ENCODE data around the gene NHS. TPM values are rescaled to one million over a fixed set of nuclear protein-coding genes. Genes with fewer than 3 reads are reported as not detected.
A peak's percentile ranks its signal among the peaks of the same experiment; 100 is the strongest.

Gene NHS
- total and polyA plus RNA-seq, 5 donors from 2014 or later: 0.03 to 1.3 (median 0.05) TPM; not detected in 2

DNA sequence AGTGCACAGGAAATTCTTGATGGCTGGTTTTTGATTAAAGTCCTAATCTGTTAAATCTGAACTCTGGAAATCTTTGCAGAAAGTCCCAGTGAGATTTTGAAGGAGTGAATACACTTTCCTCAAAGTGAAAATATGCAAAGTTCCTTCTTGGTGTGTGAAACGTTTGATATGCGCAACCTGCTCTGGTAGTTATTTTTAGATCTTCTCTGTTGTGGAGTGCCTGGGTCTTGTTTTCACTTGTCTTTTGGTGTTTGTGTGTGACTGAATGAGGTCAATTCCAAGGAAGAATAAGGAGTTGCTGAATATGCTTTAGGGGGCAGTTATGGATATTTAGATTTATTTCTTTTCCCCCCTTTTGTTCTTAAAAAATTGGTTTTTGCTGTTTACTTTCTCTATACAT, 404.0 kb downstream of the NHS start:
- H3K4me1 ChIP-seq (ENCODE audit: control insufficient read depth, insufficient read depth, low read length, poor library complexity, severe bottlenecking): no peaks in the 10 kb centered on the region
- no peak for ATAC-seq (ENCODE audit: low read depth in 2 of 2)
- H3K27me3 Mint-ChIP-seq: no peaks in the 10 kb centered on the region
- H3K27me3 ChIP-seq (ENCODE audit: control insufficient read depth, insufficient read depth, low read length): no peaks in the 10 kb centered on the region
- H3K9me3 Mint-ChIP-seq: no peaks in the 10 kb centered on the region
- H3K36me3 ChIP-seq (ENCODE audit: control insufficient read depth, insufficient read depth, low read length): no peaks in the 10 kb centered on the region
- DNase-seq: no peak
- H3K27ac ChIP-seq (ENCODE audit: insufficient read depth, low read length, poor library complexity, severe bottlenecking): no peak overlapping the region
- peak overlapping the region in 2 of 3 donors; percentile 29 to 84 for H3K27ac Mint-ChIP-seq
- H3K4me3 Mint-ChIP-seq: peak overlapping the region in 2 of 4 donors; percentile 5 to 66
- H3K9me3 ChIP-seq (ENCODE audit: control insufficient read depth in 2 of 2, low read length in 2 of 2): no peaks in the 10 kb centered on the region
- H3K36me3 Mint-ChIP-seq: no peaks in the 10 kb centered on the region
- H3K4me3 ChIP-seq (ENCODE audit: low read depth, low read length): no peak overlapping the region
- peaks cover 0 to 20% (median 7%) of the 10 kb centered on the region in 4 donors for H3K4me1 Mint-ChIP-seq

DNA sequence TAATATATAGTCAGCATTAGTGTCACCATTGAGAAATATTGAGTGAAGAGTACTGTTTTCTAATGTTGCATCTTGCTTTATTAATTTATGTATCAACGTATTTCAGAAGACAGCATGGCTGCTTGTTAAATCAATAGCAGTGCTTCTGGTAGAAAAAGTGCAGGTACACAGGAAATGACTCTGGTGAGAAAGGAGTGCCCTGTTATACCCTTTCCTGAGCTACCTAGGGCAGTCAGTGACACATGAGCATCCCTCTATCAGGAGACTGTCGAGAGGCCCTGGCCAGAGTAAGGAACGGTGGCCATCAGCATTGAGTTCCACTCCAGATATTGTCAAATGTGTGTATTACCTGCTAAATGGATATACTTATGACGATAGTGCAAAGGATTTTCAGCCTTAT, 404.4 kb downstream of the NHS start:
- Histone ChIP-seq H3K4me3 (ENCODE audit: low read depth, low read length) (no peak overlapping the region), H3K4me1 (ENCODE audit: control insufficient read depth, insufficient read depth, low read length, poor library complexity, severe bottlenecking) (no peaks in the 10 kb centered on the region), H3K9me3 (ENCODE audit: control insufficient read depth in 2 of 2, low read length in 2 of 2) (no peaks in the 10 kb centered on the region), H3K27ac (ENCODE audit: insufficient read depth, low read length, poor library complexity, severe bottlenecking) (no peak overlapping the region), H3K27me3 (ENCODE audit: control insufficient read depth, insufficient read depth, low read length) (no peaks in the 10 kb centered on the region), H3K36me3 (ENCODE audit: control insufficient read depth, insufficient read depth, low read length) (no peaks in the 10 kb centered on the region)
- Mint-ChIP-seq H3K27me3 (no peaks in the 10 kb centered on the region), H3K4me3 (peak overlapping the region in 1 of 4 donors; percentile 66), H3K4me1 (peaks cover 0 to 20% (median 7%) of the 10 kb centered on the region in 4 donors), H3K36me3 (no peaks in the 10 kb centered on the region), H3K9me3 (no peaks in the 10 kb centered on the region), H3K27ac (peak overlapping the region in 2 of 3 donors; percentile 29 to 84)
- ATAC-seq (ENCODE audit: low read depth in 2 of 2) (peak; percentile 50 to 62), DNase-seq (peak in 1 of 3 donors; percentile 3)
